ENCODE results near the gene HMGN1. TPM values are rescaled to one million over a fixed set of nuclear protein-coding genes. Genes with fewer than 3 reads are reported as not detected.
A peak's percentile ranks its signal among the peaks of the same experiment; 100 is the strongest.

The HMGN1 gene
- total RNA-seq, 1 donor from 2014 or later = 596 TPM

GRCh38 chr21:39350094-39351005 is 1.5 kb upstream of the HMGN1 start:
- Mint-ChIP-seq H3K27ac (peak overlapping the region; percentile 100), H3K4me1 (ENCODE audit: low read depth) (peaks cover 26% of the 10 kb centered on the region), H3K9me3 (ENCODE audit: low read depth) (no peaks in the 10 kb centered on the region), H3K4me3 (ENCODE audit: low read depth) (peak overlapping the region; percentile 96), H3K36me3 (ENCODE audit: insufficient read depth) (peaks cover 18% of the 10 kb centered on the region), H3K27me3 (no peaks in the 10 kb centered on the region)
- DNase-seq (ENCODE audit: low spot score, unreplicated experiment) = no peak
- TF ChIP-seq, protein P1, sequence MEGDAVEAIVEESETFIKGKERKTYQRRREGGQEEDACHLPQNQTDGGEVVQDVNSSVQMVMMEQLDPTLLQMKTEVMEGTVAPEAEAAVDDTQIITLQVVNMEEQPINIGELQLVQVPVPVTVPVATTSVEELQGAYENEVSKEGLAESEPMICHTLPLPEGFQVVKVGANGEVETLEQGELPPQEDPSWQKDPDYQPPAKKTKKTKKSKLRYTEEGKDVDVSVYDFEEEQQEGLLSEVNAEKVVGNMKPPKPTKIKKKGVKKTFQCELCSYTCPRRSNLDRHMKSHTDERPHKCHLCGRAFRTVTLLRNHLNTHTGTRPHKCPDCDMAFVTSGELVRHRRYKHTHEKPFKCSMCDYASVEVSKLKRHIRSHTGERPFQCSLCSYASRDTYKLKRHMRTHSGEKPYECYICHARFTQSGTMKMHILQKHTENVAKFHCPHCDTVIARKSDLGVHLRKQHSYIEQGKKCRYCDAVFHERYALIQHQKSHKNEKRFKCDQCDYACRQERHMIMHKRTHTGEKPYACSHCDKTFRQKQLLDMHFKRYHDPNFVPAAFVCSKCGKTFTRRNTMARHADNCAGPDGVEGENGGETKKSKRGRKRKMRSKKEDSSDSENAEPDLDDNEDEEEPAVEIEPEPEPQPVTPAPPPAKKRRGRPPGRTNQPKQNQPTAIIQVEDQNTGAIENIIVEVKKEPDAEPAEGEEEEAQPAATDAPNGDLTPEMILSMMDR (IDR thresholded peaks at IDR 0.05; ENCODE audit: unreplicated experiment) = no peak

DNA sequence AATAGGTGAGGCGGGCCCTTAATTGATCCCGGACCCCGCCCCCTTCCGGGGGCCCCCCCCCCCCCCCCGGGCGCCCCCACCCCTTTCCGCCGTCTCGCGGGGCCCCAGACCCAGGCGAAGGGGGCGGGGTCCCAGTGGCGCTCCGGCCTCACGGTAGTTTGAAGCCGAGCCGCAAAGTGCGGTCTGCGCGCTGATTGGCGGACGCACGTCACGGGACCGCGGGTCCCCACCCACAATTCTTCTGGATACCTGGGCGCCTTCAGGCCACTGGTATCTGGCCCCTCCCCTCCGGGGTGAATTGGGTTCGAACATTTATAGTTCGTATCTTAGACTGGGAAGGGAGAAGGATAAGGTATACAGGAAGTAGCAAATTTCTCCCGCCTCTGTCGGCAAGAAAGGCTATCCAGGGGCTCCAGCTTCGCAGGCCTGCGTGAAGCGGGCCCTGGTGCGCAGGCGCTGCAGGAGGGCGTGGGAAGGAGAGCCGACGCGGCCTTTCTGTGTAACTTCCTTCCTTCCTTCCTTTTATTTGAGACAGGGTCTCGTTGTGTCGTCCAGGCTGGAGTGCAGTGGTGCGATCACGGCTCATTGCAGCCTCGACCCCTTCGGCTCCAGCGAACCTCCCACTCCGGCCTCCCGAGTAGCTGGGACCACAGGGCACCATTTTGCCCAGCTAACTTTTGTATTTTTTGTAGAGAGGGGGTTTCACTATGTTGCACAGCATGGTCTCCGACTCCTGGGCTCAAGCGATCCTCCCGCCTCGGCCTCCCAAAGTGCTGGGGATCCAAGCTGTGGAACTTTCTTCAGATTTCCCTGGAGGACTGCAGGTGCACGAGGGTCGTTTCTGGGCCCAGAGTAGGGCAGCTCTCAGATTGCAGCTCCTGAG is 564 bp upstream of the HMGN1 start:
- Mint-ChIP-seq H3K4me3 (ENCODE audit: low read depth) (peak overlapping the region; percentile 96), H3K36me3 (ENCODE audit: insufficient read depth) (peaks cover 23% of the 10 kb centered on the region), H3K4me1 (ENCODE audit: low read depth) (peaks cover 33% of the 10 kb centered on the region), H3K27me3 (no peaks in the 10 kb centered on the region), H3K9me3 (ENCODE audit: low read depth) (no peaks in the 10 kb centered on the region), H3K27ac (peak overlapping the region; percentile 100)
- TF ChIP-seq, protein P1 (IDR thresholded peaks at IDR 0.05; ENCODE audit: unreplicated experiment) = no peak
- peak; percentile 95 for DNase-seq (ENCODE audit: low spot score, unreplicated experiment)

- H3K4me1 Mint-ChIP-seq (ENCODE audit: low read depth) = peaks cover 40% of the 10 kb centered on the region
- no peak for DNase-seq (ENCODE audit: low spot score, unreplicated experiment)
- H3K4me3 Mint-ChIP-seq (ENCODE audit: low read depth) = peak overlapping the region; percentile 83
- no peaks in the 10 kb centered on the region for H3K9me3 Mint-ChIP-seq (ENCODE audit: low read depth)
- peak overlapping the region; percentile 99 for H3K27ac Mint-ChIP-seq
- H3K36me3 Mint-ChIP-seq (ENCODE audit: insufficient read depth) = peaks cover 32% of the 10 kb centered on the region
- no peaks in the 10 kb centered on the region for H3K27me3 Mint-ChIP-seq
- TF ChIP-seq, protein P1 (IDR thresholded peaks at IDR 0.05; ENCODE audit: unreplicated experiment) = no peak
These were observed 891 bp downstream of the HMGN1 start for GRCh38 chr21:39348040-39348354.

DNA sequence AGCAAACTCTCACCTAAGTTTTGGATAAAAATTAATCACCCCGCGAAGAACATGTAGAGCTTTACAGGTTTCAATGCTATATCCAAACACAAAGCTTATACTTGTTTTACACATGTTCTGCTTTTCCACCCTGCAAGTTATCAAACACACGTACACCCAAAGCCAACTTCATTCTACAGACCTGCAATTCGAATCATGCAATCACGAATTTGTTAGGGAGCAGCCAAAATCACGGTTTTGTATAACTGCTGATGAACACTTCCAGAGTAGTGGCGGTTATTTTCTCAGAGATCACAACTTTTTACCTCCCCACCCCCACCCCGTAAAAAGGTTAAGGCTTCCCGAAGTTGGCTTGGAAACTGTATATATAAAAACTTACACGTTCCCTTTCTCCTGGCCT is 1.4 kb downstream of the HMGN1 start:
- H3K9me3 Mint-ChIP-seq (ENCODE audit: low read depth) = no peaks in the 10 kb centered on the region
- H3K4me1 Mint-ChIP-seq (ENCODE audit: low read depth) = peaks cover 40% of the 10 kb centered on the region
- H3K4me3 Mint-ChIP-seq (ENCODE audit: low read depth) = peak overlapping the region; percentile 83
- H3K27ac Mint-ChIP-seq = peak overlapping the region; percentile 99
- H3K27me3 Mint-ChIP-seq = no peaks in the 10 kb centered on the region
- H3K36me3 Mint-ChIP-seq (ENCODE audit: insufficient read depth) = peaks cover 35% of the 10 kb centered on the region
- no peak for DNase-seq (ENCODE audit: low spot score, unreplicated experiment)
- TF ChIP-seq, protein P1 (IDR thresholded peaks at IDR 0.05; ENCODE audit: unreplicated experiment) = no peak

GRCh38 chr21:39346671-39347331 is 2.1 kb downstream of the HMGN1 start:
- Mint-ChIP-seq H3K36me3 (ENCODE audit: insufficient read depth) (peaks cover 41% of the 10 kb centered on the region), H3K4me1 (ENCODE audit: low read depth) (peaks cover 40% of the 10 kb centered on the region), H3K4me3 (ENCODE audit: low read depth) (peak overlapping the region; percentile 83), H3K27ac (peak overlapping the region; percentile 95), H3K27me3 (no peaks in the 10 kb centered on the region), H3K9me3 (ENCODE audit: low read depth) (no peaks in the 10 kb centered on the region)
- DNase-seq (ENCODE audit: low spot score, unreplicated experiment) = no peak
- TF ChIP-seq, protein P1 (IDR thresholded peaks at IDR 0.05; ENCODE audit: unreplicated experiment) = no peak

Measured in progenitor cell of endocrine pancreas (in vitro differentiated cells).